Measurements from ENCODE around the gene CBLL1. TPM values are rescaled to one million over a fixed set of nuclear protein-coding genes. Genes with fewer than 3 reads are reported as not detected.

Gene CBLL1
- total and polyA plus RNA-seq, 10 of the 15 experiments (the other 5 are each of a cell fraction or from before 2014, with no cell fraction given) = 7.2 to 40.1 (median 23.4) TPM

GRCh38 chr7:107758667-107759066 is 14.7 kb downstream of the CBLL1 start:
- POLR2A ChIA-PET = no interaction called here
- Histone ChIP-seq H3K27ac (ENCODE audit: control insufficient read depth, insufficient read depth) (no peak overlapping the region), H3K4me2 (ENCODE audit: control insufficient read depth, insufficient read depth) (no peak overlapping the region), H3K4me3 (no peak overlapping the region), H3K4me1 (ENCODE audit: control insufficient read depth, insufficient read depth, low read length) (no peaks in the 10 kb centered on the region), H3K36me3 (ENCODE audit: control insufficient read depth in 2 of 2, insufficient read depth in 2 of 2, low read length in 1 of 2) (peaks cover 10 to 16% of the 10 kb centered on the region in 2 experiments), H3K9ac (ENCODE audit: control insufficient read depth, insufficient read depth, low read length) (no peak overlapping the region), H3K79me2 (ENCODE audit: control insufficient read depth, insufficient read depth, low read length) (no peaks in the 10 kb centered on the region), H4K20me1 (ENCODE audit: control insufficient read depth, insufficient read depth) (no peaks in the 10 kb centered on the region), H2AFZ (ENCODE audit: control insufficient read depth, low read depth, low read length) (no peak overlapping the region), H3K27me3 (replicated peaks in 1 of 2; ENCODE audit: control insufficient read depth in 2 of 2, insufficient read depth in 2 of 2, low read length in 1 of 2) (no peaks in the 10 kb centered on the region), H3K9me3 (replicated peaks; ENCODE audit: control insufficient read depth, insufficient read depth, low read length) (no peaks in the 10 kb centered on the region)
- no TSS peak for BruUV-seq (replicated peaks)
- DNase-seq (ENCODE audit: low read depth, low spot score) (no peak), ATAC-seq (no peak; the same call in 2 of the 3 replicates), FAIRE-seq (no peak)
- 100% methylated on average over 1 of the region's 1 CpG for WGBS (ENCODE audit: insufficient coverage, insufficient replicate concordance, low lambda C conversion rate, missing lambda C conversion rate)
- in situ Hi-C loops (cut with MboI) (no loop called here), intact Hi-C loops (cut with micrococcal nuclease; ENCODE audit: unreplicated experiment) (no loop called here)
- SMC1A ChIA-PET (ENCODE audit: uncharacterized antibody, unreplicated experiment) = no interaction called here
- no peak for TF ChIP-seq ZBTB33 (IDR thresholded peaks at IDR 0.05)
- CTCF ChIA-PET = no interaction called here
- RAD21 ChIA-PET (ENCODE audit: unreplicated experiment) = no interaction called here

GRCh38 chr7:107767391-107767790 is 23.4 kb downstream of the CBLL1 start:
- ChIA-PET RAD21 (ENCODE audit: unreplicated experiment) (no interaction called here), CTCF (no interaction called here), SMC1A (ENCODE audit: uncharacterized antibody, unreplicated experiment) (no interaction called here), POLR2A (no interaction called here)
- no peak for DNase-seq (ENCODE audit: low read depth, low spot score)
- ATAC-seq = no peak
- WGBS (ENCODE audit: insufficient coverage, insufficient replicate concordance, low lambda C conversion rate, missing lambda C conversion rate) = 100% methylated on average over 2 of the region's 2 CpGs
- in situ Hi-C loops (cut with MboI) (no loop called here), intact Hi-C loops (cut with micrococcal nuclease; ENCODE audit: unreplicated experiment) (no loop called here)
- Histone ChIP-seq H2AFZ (ENCODE audit: control insufficient read depth, low read depth, low read length) (no peak overlapping the region), H3K27ac (ENCODE audit: control insufficient read depth, insufficient read depth) (no peak overlapping the region), H3K4me1 (ENCODE audit: control insufficient read depth, insufficient read depth, low read length) (no peaks in the 10 kb centered on the region), H3K27me3 (replicated peaks in 1 of 2; ENCODE audit: control insufficient read depth in 2 of 2, insufficient read depth in 2 of 2, low read length in 1 of 2) (no peaks in the 10 kb centered on the region), H3K9ac (ENCODE audit: control insufficient read depth, insufficient read depth, low read length) (no peak overlapping the region), H3K4me3 (no peak overlapping the region), H3K79me2 (ENCODE audit: control insufficient read depth, insufficient read depth, low read length) (no peaks in the 10 kb centered on the region), H4K20me1 (ENCODE audit: control insufficient read depth, insufficient read depth) (no peaks in the 10 kb centered on the region), H3K36me3 (ENCODE audit: control insufficient read depth in 2 of 2, insufficient read depth in 2 of 2, low read length in 1 of 2) (no peaks in the 10 kb centered on the region), H3K4me2 (ENCODE audit: control insufficient read depth, insufficient read depth) (no peak overlapping the region), H3K9me3 (replicated peaks; ENCODE audit: control insufficient read depth, insufficient read depth, low read length) (no peaks in the 10 kb centered on the region)
- no TSS peak for BruUV-seq (replicated peaks)
- no peak for FAIRE-seq
- no peak for TF ChIP-seq HDAC6 (IDR thresholded peaks at IDR 0.05; ENCODE audit: unreplicated experiment)
- no peak for TF ChIP-seq SKIL (IDR thresholded peaks at IDR 0.05; ENCODE audit: low read depth, poor library complexity, severe bottlenecking)
- TF ChIP-seq TAF1 (IDR thresholded peaks at IDR 0.05; ENCODE audit: borderline replicate concordance, low read depth, low read length) = no peak
- TF ChIP-seq ZBTB11 (CRISPR knock-in tag; IDR thresholded peaks at IDR 0.05) = no peak
- no peak for TF ChIP-seq STAT1 (conservative IDR thresholded peaks at IDR 0.05)
- no peak for TF ChIP-seq HCFC1 (IDR thresholded peaks at IDR 0.05; ENCODE audit: low read length)
- no peak for TF ChIP-seq RCOR1 (conservative IDR thresholded peaks at IDR 0.05; ENCODE audit: low read depth, low read length)
- TF ChIP-seq ZNF207 (IDR thresholded peaks at IDR 0.05; ENCODE audit: borderline replicate concordance) = no peak
- no peak for TF ChIP-seq ZZZ3 (IDR thresholded peaks at IDR 0.05; ENCODE audit: control insufficient read depth, insufficient read length, low read depth)
- no peak for TF ChIP-seq EED (IDR thresholded peaks at IDR 0.05; ENCODE audit: low read depth)
